ENCODE results near the gene SLFNL1. TPM values are rescaled to one million over a fixed set of nuclear protein-coding genes. Genes with fewer than 3 reads are reported as not detected.

The SLFNL1 gene
- total and polyA plus RNA-seq, 2 experiments from 2014 or later, result 0.14 to 0.29 TPM

DNA sequence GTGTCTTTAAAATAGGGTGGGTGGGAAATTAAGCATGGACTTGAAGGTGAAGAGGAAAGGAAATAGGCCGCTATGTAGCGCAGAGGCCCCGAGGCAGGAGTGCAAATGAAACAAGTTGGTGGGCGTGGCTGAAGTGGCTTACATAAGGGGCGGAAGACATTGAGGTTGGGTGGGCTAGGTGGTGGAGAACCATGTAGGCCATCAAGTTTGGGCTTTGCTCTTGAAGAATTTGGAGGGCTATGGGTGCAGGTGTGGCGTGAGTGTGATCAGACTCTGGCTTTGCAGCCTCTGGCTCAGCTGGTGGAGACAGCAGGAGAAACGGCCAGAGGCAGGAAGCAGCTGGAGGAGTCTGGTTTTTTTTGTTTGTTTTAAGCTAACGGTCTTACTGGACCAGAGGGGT is 6.7 kb downstream of the SLFNL1 start (continued):
- TF ChIP-seq, protein P1, sequence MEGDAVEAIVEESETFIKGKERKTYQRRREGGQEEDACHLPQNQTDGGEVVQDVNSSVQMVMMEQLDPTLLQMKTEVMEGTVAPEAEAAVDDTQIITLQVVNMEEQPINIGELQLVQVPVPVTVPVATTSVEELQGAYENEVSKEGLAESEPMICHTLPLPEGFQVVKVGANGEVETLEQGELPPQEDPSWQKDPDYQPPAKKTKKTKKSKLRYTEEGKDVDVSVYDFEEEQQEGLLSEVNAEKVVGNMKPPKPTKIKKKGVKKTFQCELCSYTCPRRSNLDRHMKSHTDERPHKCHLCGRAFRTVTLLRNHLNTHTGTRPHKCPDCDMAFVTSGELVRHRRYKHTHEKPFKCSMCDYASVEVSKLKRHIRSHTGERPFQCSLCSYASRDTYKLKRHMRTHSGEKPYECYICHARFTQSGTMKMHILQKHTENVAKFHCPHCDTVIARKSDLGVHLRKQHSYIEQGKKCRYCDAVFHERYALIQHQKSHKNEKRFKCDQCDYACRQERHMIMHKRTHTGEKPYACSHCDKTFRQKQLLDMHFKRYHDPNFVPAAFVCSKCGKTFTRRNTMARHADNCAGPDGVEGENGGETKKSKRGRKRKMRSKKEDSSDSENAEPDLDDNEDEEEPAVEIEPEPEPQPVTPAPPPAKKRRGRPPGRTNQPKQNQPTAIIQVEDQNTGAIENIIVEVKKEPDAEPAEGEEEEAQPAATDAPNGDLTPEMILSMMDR (conservative IDR thresholded peaks at IDR 0.05; ENCODE audit: low read depth in 2 of 2), result no peak
- no peak for TF ChIP-seq JUNB (IDR thresholded peaks at IDR 0.05; ENCODE audit: unreplicated experiment)

DNA sequence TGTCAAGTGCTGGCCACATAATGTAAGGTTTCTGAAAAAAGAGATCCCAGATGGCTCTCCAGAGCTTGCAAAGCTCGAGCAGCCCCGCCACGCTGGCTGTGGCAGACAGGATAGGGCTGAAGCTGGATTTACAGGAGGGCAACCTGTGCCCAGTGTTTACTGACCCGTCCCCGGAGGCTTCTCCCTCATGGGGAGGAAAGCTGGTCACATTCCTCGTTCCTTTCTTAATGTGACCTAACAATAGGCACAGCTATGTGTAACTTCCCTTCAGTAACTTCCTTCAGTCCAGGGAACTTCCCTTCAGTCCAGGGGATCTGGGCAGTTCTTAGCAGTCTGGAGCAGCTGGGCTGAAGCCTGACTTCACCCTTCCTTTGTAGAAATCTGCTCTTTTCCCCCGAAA is 7.7 kb downstream of the SLFNL1 start:
- Histone ChIP-seq H3K9me2 (ENCODE audit: insufficient read depth) (no peaks in the 10 kb centered on the region), H3K4me2 (no peak overlapping the region), H3K4me1 (ENCODE audit: insufficient read depth) (no peaks in the 10 kb centered on the region), H3K4me3 (no peak overlapping the region), H3K79me2 (replicated peaks; ENCODE audit: insufficient read depth) (no peaks in the 10 kb centered on the region; the same call in 1 of the 2 replicates), H3K27me3 (ENCODE audit: insufficient read depth) (no peaks in the 10 kb centered on the region), H3F3A (replicated peaks; ENCODE audit: low read depth) (no peaks in the 10 kb centered on the region; the same call in 1 of the 2 replicates), H3K36me3 (ENCODE audit: insufficient read depth) (peaks cover 27% of the 10 kb centered on the region), H3K27ac (ENCODE audit: low read depth) (no peak overlapping the region), H4K20me1 (replicated peaks; ENCODE audit: insufficient read depth) (peaks cover 11% of the 10 kb centered on the region; the same call in 1 of the 2 replicates), H2AFZ (no peak overlapping the region)
- H3K36me3 Mint-ChIP-seq (ENCODE audit: low read depth), result peaks cover 71% of the 10 kb centered on the region
- H3K27ac Mint-ChIP-seq, result no peak overlapping the region
- H3K4me1 Mint-ChIP-seq, result no peaks in the 10 kb centered on the region
- H3K9me3 Mint-ChIP-seq, result no peaks in the 10 kb centered on the region; the same call in 2 of the 3 replicates
- no peak overlapping the region for H3K4me3 Mint-ChIP-seq
- H3K27me3 Mint-ChIP-seq (ENCODE audit: insufficient read depth, low read depth, poor library complexity), result peaks cover 18% of the 10 kb centered on the region
- DNase-seq (ENCODE audit: low spot score), result no peak
- ATAC-seq, result no peak
- TF ChIP-seq, protein P2, sequence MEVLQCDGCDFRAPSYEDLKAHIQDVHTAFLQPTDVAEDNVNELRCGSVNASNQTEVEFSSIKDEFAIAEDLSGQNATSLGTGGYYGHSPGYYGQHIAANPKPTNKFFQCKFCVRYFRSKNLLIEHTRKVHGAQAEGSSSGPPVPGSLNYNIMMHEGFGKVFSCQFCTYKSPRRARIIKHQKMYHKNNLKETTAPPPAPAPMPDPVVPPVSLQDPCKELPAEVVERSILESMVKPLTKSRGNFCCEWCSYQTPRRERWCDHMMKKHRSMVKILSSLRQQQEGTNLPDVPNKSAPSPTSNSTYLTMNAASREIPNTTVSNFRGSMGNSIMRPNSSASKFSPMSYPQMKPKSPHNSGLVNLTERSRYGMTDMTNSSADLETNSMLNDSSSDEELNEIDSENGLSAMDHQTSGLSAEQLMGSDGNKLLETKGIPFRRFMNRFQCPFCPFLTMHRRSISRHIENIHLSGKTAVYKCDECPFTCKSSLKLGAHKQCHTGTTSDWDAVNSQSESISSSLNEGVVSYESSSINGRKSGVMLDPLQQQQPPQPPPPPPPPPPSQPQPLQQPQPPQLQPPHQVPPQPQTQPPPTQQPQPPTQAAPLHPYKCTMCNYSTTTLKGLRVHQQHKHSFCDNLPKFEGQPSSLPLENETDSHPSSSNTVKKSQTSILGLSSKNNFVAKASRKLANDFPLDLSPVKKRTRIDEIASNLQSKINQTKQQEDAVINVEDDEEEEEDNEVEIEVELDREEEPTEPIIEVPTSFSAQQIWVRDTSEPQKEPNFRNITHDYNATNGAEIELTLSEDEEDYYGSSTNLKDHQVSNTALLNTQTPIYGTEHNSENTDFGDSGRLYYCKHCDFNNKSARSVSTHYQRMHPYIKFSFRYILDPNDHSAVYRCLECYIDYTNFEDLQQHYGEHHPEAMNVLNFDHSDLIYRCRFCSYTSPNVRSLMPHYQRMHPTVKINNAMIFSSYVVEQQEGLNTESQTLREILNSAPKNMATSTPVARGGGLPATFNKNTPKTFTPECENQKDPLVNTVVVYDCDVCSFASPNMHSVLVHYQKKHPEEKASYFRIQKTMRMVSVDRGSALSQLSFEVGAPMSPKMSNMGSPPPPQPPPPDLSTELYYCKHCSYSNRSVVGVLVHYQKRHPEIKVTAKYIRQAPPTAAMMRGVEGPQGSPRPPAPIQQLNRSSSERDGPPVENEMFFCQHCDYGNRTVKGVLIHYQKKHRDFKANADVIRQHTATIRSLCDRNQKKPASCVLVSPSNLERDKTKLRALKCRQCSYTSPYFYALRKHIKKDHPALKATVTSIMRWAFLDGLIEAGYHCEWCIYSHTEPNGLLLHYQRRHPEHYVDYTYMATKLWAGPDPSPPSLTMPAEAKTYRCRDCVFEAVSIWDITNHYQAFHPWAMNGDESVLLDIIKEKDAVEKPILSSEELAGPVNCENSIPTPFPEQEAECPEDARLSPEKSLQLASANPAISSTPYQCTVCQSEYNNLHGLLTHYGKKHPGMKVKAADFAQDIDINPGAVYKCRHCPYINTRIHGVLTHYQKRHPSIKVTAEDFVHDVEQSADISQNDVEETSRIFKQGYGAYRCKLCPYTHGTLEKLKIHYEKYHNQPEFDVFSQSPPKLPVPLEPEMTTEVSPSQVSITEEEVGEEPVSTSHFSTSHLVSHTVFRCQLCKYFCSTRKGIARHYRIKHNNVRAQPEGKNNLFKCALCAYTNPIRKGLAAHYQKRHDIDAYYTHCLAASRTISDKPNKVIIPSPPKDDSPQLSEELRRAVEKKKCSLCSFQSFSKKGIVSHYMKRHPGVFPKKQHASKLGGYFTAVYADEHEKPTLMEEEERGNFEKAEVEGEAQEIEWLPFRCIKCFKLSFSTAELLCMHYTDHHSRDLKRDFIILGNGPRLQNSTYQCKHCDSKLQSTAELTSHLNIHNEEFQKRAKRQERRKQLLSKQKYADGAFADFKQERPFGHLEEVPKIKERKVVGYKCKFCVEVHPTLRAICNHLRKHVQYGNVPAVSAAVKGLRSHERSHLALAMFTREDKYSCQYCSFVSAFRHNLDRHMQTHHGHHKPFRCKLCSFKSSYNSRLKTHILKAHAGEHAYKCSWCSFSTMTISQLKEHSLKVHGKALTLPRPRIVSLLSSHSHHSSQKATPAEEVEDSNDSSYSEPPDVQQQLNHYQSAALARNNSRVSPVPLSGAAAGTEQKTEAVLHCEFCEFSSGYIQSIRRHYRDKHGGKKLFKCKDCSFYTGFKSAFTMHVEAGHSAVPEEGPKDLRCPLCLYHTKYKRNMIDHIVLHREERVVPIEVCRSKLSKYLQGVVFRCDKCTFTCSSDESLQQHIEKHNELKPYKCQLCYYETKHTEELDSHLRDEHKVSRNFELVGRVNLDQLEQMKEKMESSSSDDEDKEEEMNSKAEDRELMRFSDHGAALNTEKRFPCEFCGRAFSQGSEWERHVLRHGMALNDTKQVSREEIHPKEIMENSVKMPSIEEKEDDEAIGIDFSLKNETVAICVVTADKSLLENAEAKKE (CRISPR knock-in tag; IDR thresholded peaks at IDR 0.05), result no peak
- TF ChIP-seq, protein P1 (conservative IDR thresholded peaks at IDR 0.05; ENCODE audit: low read depth in 2 of 2), result no peak
- no peak for TF ChIP-seq ZNF331 (CRISPR knock-in tag; IDR thresholded peaks at IDR 0.05; ENCODE audit: low read depth)
- TF ChIP-seq POLR2AphosphoS5 (IDR thresholded peaks at IDR 0.05; ENCODE audit: low read depth), result no peak
- no peak for TF ChIP-seq JUNB (IDR thresholded peaks at IDR 0.05; ENCODE audit: unreplicated experiment)
- TF ChIP-seq STAT1 (IDR thresholded peaks at IDR 0.05; ENCODE audit: unreplicated experiment), result no peak
- TF ChIP-seq, protein P3, sequence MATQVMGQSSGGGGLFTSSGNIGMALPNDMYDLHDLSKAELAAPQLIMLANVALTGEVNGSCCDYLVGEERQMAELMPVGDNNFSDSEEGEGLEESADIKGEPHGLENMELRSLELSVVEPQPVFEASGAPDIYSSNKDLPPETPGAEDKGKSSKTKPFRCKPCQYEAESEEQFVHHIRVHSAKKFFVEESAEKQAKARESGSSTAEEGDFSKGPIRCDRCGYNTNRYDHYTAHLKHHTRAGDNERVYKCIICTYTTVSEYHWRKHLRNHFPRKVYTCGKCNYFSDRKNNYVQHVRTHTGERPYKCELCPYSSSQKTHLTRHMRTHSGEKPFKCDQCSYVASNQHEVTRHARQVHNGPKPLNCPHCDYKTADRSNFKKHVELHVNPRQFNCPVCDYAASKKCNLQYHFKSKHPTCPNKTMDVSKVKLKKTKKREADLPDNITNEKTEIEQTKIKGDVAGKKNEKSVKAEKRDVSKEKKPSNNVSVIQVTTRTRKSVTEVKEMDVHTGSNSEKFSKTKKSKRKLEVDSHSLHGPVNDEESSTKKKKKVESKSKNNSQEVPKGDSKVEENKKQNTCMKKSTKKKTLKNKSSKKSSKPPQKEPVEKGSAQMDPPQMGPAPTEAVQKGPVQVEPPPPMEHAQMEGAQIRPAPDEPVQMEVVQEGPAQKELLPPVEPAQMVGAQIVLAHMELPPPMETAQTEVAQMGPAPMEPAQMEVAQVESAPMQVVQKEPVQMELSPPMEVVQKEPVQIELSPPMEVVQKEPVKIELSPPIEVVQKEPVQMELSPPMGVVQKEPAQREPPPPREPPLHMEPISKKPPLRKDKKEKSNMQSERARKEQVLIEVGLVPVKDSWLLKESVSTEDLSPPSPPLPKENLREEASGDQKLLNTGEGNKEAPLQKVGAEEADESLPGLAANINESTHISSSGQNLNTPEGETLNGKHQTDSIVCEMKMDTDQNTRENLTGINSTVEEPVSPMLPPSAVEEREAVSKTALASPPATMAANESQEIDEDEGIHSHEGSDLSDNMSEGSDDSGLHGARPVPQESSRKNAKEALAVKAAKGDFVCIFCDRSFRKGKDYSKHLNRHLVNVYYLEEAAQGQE (IDR thresholded peaks at IDR 0.05; ENCODE audit: unreplicated experiment), result no peak
- no peak for TF ChIP-seq EZH2 (IDR thresholded peaks at IDR 0.05; ENCODE audit: low read depth, unreplicated experiment)
- TF ChIP-seq EZH2phosphoT487 (IDR thresholded peaks at IDR 0.05; ENCODE audit: unreplicated experiment), result no peak
- TF ChIP-seq NANOG (IDR thresholded peaks at IDR 0.05; ENCODE audit: borderline replicate concordance), result no peak

Measured in GM23338 (cell line).